ENCODE data around the gene SDK2.
A peak's percentile ranks its signal among the peaks of the same experiment; 100 is the strongest.
"Not testable (repeated sequence)": the region's sequence is repeated elsewhere in the genome, so short reads cannot be mapped to it uniquely, and the experiment has no call there.

Gene SDK2

DNA sequence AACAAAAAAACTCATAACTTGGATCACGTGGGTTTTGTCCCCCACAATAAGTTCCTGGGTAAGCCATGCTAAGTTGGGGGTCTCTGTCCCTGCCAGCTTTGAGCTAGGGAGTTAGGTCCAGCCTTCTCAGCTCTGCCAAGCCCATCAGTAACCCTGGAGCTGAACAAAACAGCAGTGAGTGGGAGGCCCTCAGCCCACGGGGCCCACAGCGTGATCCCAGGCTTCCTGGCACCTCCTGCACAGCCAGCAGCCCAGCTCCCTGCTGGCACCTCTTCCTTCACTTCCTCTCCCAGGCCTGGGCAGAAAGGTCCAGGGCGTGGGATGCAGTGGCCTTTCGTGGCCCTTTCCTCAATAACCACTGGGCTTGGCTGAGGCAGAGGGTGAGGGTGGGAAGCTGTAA, 296.9 kb downstream of the SDK2 start:
- DNase-seq (ENCODE audit: low read depth, low spot score): no peak

DNA sequence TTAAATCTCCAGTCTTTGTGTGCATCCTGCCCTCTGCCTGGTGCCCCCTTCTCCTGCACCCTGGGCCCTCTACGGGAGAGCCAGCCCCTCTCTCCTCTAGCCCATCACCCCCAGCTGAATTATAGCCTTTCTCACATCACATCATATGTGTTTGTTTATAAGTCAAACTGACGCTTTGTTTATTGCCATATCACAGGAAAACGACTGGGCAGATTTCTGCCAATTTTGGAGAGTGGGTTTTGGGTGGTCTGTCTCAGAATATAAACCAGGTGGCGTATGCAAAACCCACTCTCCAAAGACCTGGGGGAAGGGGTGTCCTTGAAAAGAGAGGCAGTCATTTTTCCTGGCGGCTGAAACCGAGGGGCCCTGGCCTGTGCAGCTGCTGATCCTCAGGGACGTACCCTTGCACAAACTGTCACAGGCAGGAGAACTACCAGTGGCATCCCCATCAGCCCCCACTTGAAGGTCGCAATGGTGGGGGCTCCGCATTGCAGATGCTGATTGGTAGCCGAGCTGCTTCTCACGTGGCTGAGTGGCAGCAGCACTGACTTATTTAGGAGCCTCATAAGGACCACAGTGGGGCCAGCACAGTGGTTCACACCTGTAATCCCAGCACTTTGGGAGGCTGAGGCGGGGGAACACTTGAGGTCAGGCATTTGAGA, 297.6 kb downstream of the SDK2 start:
- DNase-seq (ENCODE audit: low read depth, low spot score): no peak

DNA sequence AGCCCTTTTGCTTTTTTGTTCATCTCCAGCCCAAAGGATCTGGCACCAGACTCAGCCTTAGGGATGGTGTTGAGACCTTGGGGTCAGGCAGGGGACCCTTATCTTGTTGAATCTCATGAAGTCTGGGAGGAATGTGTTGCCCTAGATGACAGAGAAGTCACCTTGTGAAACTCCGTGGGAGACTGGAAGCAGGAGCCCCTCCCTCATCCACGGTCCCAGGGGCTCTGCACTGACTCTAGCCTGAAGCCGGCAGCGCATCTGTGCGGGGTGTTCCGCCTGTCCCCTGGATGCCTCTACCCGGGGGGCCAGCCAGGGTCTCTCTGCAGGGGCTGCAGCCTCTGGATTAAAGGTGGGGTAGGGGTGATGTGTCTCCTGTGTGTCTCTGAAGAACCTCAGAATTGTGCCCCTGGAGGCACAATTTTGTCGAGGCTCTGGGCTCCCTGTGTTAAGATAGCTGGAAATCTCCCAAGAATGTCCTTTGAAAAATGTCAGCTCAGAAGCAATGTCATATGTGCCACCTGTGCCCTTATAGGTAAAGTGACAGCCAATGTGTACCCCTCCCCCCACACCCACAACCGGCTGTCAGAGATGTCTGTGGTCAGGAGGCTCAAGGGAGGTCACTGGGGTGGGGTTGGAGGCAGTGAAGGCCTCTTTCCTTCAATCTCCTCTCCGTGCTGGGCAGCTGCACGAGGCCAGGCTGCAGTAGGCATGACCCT, 300.3 kb downstream of the SDK2 start:
- DNase-seq (ENCODE audit: low read depth, low spot score): no peak

DNA sequence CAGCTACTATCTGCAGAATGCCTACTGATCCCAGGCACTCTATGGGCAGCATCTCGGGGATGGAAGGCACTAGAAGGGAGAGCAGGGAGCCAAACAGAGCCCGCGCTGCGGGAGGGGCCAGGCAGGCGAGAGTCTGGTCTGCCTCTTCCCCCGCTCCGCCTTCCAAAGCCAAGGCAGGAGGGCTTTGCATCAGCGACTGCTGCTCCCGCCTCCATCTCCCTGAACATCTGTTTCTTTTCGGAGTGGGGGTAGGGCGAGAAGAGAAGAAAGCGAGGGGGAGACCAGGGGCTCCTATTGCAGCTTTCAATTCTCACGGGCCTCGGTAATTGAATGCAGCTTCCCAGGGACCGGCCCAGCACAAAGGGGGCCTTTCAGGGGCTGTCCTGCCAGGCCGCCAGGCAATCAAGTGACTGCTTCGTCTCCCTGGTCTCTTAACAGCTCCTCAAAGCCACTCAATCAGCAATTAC, 301.0 kb downstream of the SDK2 start:
- peak; percentile 79 for DNase-seq (ENCODE audit: low read depth, low spot score)

DNA sequence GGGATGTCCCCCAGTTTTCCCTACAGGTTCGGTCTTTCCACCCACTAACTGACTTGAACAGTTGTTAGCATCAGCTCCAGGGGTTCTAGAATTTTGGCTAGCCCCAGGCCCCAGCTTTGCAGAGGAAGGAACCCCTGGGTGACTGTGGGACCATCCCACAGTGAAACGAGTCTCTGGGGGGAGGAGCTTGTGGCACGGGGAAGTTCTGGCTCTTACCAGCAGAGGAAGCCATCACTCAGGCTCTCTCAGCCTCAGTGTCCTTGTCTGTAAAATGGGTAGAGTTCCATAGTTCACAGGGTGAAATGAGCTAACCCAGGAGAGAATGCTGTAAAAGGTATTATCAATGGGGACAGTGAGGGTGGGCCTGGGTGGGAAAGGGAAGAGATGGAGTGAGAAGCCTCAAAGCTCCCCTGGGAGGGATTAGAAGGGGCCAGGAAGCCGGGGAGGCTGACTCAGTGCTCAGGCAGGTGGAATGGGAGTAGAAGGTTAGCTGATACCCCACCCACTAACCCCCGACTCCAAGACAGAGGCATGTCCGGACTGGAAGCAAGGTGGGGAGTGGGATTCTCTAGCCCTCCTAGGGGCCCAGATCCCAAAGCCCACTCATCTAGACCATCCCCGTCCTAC, 301.6 kb downstream of the SDK2 start:
- DNase-seq (ENCODE audit: low read depth, low spot score): no peak

DNA sequence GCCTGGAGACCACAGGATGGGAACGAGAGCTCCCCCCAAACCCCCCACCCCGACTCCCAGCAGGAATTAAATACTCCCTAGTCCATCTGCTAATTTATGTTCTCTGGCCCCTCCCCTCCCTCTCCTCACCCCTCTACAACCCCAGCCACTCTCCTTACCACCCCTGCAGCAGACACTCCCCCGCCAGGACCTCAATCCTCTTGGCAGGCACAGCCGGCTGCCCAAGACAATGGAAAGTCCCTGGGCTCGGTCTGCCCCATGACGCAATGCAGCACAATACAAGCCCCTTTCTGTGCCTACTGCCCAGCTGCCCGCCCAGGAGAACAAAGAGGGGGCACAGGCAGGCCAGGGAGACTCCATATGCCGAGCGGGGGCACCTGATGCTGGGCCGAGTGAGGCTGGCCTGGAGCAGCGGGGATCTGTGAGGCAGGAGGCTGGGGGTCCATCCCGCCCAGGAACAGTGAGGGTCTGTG, 302.2 kb downstream of the SDK2 start:
- DNase-seq (ENCODE audit: low read depth, low spot score): no peak

DNA sequence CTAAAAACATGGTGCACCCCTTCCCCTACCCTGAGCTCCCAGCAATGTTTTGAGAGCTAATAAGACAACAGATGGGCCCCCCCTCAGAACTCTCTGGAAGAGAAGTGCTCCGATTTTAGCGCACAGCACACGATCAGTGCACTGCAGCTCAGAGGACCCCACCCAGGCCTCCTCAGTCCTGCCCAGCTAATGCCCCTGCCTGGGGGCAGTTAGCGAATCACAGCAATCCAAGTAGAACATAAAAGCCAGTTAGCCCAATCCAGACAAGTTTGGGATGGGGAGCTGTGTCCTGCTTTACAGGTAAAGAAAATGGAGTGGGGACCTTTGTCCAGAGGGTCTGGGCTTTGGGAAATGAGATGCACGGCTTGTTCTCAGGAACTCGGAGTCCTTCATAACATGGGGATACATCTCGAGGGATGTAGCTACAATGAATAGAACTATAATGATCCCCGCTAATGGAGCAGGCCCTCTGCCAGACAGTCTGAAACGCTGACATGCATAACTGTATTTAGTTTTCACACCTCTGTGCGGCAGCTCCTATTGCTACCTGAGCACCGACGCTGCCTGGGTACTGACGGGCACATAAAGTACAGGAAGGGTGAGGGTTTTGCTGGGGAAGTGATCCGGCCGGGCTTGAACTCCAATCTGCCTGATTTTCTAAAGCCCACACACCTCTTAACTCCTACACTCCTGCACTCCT, 302.7 kb downstream of the SDK2 start:
- no peak for DNase-seq (ENCODE audit: low read depth, low spot score)

DNA sequence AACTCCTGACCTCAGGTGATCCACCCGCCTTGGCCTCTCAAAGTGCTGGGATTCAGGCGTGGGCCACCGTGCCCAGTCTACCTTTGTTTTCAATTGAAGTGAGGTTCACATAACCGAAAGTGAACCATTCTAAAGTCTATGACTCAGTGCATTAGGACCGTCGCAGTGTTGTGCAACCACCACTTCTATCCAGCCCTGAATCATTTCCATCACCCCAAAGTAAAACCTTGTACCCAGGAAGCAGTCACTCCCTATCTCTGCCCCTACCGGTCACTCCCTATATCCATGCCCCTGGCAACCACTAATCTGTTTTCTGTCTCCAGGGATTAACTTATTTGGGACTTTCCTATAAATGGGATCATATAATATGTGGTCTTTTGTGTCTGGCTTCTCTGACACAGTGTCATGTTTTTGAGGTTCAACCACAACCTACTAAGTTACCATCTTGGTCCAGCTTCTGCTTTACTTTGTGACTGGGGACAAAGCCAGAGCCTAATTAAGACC, 304.1 kb downstream of the SDK2 start:
- no peak for DNase-seq (ENCODE audit: low read depth, low spot score)

DNA sequence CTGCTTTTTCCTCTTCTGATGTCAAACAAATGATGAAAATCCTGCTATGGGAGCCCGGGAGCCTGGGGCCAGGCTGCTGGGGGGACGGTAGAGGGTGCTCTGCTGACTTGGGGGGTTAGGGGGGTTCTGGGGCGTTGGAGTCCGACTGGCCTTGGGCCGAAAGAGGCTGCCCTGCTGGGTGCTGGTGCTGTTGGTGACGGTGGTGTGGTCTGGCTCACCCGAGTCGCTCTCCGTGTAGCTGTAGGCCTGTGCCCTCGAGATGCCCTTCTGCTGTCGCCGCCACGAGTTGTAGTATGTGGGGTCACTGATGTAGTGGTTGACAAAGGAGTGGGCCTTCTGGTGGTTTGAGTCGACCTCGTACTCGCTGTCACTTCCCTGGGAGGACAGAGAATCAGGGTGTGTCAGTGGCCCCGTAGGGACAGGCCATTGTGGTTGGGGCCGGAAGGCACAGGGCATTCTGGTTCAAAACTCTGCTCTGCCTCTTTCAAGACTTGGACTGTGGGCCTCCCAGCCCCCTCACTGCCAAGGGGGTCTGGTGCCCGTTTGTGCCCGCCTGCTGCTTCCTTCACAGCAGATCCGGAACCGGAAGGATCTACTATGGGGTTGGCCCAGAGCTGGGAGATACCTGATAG, 305.6 kb downstream of the SDK2 start:
- no peak for DNase-seq (ENCODE audit: low read depth, low spot score)

DNA sequence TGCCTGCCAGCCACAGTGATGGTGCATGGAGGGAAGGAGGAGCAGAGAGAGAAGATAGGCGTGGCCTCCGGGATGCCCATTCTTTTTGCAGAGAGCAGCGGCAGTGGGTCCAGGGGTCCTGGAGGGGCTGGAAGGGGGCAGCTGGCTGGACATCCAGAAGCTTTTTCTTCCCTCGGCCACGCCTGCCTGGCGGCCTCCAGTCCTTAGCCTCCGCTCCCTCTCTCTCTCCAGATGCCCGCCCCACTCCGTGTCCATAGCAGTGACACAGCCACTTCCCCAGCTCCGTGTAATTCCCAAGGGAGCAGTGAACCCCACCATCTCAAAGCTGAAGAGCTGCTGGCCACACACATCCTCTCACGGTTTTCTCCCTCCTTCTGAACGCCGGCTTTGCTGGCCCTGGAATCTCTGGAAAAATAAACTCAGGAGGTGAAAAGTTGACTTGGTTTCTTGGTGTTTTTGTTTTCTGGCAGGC, 306.2 kb downstream of the SDK2 start:
- DNase-seq (ENCODE audit: low read depth, low spot score): no peak

DNA sequence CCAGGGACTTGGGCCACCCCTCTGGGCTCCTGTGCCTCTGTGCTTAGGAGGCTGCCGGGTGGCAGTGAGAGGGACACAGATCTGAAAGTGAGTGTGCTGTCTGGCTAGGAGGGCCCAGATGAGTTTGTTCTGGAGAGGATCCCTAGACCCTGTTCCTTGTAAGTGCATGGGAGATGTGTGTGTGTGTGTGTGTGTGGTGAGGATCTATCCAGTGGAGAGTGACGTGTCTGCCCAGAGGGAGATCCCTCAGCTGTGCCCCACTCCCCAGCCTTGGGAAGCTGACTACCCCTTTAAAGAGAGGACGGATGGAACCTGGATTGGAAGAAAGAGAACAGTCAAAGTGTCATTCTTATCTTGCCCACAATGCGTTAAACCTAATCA, 306.9 kb downstream of the SDK2 start:
- DNase-seq (ENCODE audit: low read depth, low spot score): no peak

DNA sequence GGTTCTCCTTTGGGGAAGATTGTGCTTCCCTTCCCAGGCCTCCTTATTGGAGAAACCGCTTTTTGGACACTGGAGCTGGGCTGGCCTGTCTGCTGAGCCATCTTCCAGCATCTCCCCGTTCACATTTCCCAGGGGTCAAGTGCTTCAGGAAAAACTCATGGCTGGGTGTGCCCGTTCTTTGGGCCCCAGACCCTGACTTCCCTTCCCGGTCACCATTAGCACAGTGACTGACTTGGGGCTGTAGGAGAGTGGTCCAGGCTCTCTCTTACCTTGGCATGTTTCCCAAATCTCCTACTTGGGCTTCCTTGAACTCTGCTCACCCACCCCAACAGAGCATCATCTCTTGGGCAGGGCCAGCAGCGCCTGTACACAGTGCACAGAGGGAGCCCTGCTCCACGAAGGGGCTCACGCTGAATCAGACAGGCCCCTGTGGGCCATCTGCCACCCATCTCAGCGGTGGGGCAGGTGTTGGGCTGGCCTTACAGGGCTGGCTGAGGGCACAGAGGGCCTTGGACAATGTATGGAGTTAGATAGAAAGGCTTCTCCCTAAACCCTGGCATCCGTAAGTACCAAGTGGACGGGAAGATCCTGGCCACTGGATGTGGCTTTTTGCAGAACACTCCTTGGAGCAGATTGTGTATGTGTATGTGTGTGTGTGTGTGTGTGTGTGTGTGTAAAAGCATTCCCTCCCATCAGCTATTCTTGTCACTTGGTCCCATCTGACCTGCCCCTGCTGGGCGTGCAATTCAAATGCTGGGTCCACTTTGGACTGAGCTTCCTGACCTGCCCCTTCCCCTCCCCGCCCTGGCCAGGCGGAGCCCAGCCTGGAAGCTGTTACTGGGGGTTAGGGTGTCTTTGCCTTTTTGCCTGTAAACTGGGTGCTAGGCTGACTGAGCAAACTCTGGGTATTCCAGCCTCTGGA, 307.6 kb downstream of the SDK2 start:
- no peak for DNase-seq (ENCODE audit: low read depth, low spot score)

DNA sequence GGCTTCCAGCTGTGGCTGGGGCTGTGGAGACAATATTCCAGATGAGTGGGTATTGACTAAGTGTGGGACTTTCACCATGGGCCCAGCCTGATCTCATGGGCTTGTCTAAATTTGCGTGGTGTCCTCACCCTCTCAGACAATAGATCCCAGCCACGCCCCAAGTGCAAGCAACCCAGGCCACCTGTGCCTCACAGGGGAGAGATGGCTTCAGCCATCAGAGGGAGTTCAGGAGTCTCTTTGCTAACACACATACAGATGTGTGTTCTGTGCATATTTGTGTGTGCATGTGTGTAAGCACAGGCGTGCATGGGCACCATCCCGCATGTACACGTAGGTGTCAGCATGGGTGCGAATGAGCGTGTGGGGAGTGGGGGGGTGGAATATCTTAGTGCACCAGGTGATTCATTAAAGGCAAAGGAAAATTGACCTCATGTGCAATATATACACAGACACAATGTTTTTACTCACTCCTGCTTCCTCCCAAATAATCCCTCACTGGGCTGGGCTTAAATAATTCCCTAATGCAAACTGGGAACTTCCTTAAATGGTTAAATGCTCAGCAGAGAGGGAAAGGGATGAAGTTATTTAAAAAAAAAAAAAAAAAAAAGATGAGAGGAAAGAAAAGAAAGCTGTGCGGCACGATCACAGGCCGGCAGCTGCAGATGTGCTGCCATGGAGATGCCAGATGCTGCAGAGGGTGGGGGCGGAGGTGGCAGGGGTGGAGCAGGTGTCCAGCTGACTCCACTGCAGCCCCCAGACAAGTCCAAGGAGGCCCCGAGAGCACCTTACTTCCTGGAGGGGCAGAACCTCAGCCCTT, 308.4 kb downstream of the SDK2 start:
- no peak for DNase-seq (ENCODE audit: low read depth, low spot score)

DNA sequence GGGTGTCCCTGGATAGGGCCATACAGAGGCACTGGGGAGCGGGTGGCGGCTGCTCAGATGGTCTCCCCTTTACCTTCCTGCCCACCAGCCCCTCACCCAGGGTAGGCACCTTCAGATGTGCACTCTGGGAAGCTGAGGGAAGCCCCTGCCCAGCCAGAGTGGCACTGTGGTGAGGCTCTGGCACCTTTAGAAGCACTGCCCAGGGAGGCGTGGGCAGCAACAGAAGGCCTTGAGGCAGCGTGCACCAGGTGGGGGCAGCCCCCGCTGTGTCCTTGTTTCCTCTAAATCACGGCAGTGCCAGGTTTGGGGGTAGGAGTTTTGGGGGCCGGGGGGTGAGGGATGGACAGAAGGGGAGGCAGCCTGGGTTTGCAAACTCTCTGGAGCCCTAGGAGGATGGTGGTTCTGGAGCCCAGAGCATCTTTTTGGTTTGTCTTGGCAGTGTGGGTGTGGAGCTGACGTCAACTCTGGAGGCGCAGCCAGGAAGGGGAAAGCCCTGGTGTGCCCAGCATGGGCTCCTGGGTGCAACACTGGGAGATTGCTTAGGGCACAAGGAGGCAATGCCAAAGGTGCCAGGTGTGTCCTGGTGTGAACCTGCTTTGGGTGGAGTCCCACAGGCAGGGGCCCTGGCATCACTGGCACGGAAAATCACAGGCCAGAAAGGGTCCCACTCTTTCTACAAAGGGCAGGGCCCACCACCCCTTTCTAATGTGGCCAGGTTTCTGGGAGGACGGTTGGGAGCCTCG, 309.3 kb downstream of the SDK2 start:
- DNase-seq (ENCODE audit: low read depth, low spot score): no peak

DNA sequence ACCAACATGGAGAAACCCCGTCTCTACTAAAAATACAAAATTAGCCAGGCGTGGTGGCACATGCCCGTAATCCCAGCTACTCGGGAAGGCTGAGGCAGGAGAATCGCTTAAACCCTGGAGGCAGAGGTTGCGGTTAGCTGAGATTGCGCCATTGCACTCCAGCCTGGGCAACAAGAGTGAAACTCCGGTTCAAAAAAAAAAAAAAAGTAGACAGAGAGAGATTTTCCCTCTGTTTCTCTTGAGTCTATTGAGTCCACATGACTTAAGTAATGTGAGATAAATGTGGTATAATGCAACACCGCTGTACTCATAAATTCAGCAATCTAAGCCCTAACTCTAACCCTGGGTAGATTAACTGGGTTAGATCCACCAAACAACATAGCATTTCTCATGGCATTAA, 310.8 kb downstream of the SDK2 start:
- not testable (repeated sequence) for DNase-seq (ENCODE audit: low read depth, low spot score)

DNA sequence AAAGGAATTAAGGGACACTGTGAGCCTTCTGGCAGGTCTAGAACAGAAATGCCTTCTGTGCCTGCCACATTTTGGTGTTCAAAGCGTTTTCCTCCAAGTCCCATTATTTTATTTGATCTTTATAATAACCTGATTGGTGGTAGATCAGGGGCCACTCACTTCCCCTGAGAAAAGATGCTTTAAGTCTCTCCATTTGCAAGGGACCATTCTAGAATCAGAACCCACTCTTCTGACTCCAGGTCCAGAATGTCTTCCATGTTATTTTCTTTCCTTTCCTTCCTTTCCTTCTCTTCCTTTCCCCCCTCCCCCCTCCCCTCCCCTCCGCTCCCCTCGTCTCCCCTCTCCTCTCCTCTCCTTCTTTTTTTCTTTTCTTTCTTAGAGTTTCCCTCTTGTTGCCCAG, 313.2 kb downstream of the SDK2 start:
- no peak for DNase-seq (ENCODE audit: low read depth, low spot score)

DNA sequence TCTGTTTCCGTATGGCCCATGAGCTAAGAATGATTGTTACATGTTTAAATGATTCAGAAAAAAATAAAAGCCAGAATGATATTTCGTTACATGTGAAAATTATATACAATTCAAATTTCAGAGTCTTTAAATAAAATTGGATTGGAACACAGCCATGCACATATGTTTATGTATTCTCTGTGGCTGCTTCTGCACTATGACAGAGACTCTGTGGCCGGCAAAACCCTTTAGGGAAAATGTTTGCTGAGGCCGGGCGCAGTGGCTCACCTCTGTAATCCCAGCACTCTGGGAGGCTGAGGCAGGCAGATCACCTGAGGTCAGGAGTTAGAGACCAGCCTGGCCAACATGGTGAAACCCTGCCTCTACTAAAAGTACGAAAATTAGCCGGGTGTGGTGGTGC, 316.6 kb downstream of the SDK2 start:
- no peak for DNase-seq (ENCODE audit: low read depth, low spot score)

DNA sequence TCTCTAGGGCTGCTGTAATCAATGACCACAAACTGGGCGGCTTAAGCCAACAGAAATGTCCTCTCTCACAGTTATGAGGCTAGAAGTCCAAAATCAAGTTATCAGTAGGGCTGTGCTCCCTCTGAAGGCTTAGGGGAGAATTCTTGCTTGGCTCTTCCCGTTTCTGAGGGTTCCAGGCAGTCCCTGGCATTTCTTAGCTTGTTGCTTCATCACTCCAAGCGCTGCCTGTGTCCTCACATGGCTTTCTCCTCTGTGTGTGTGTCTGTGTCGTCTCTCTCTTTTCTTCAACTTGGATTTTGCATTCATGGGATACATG, 318.8 kb downstream of the SDK2 start:
- no peak for DNase-seq (ENCODE audit: low read depth, low spot score)
